ENCODE data around the gene HEPH. TPM values are rescaled to one million over a fixed set of nuclear protein-coding genes. Genes with fewer than 3 reads are reported as not detected.

The HEPH gene
- total RNA-seq, 1 donor from 2014 or later: 41.4 TPM

GRCh38 chrX:66144258-66144657 lies 19.8 kb upstream of the HEPH start:
- no peak for TF ChIP-seq CTCF (conservative IDR thresholded peaks at IDR 0.05)
- H3K36me3 Mint-ChIP-seq: no peaks in the 10 kb centered on the region
- H3K4me1 Mint-ChIP-seq (ENCODE audit: unreplicated experiment): no peaks in the 10 kb centered on the region
- H3K27me3 Mint-ChIP-seq: no peaks in the 10 kb centered on the region
- DNase-seq (ENCODE audit: extremely low spot score, unreplicated experiment): no peak
- no peak overlapping the region for H3K27ac Mint-ChIP-seq
- no peaks in the 10 kb centered on the region for H3K9me3 Mint-ChIP-seq
- H3K4me3 Mint-ChIP-seq: no peak overlapping the region

- Mint-ChIP-seq H3K9me3 (no peaks in the 10 kb centered on the region), H3K4me1 (ENCODE audit: unreplicated experiment) (no peaks in the 10 kb centered on the region), H3K27ac (no peak overlapping the region), H3K36me3 (no peaks in the 10 kb centered on the region), H3K27me3 (no peaks in the 10 kb centered on the region), H3K4me3 (no peak overlapping the region)
- no peak for TF ChIP-seq CTCF (conservative IDR thresholded peaks at IDR 0.05)
- DNase-seq (ENCODE audit: extremely low spot score, unreplicated experiment): no peak
Observed at GRCh38 chrX:66149519-66149918, 14.5 kb upstream of the HEPH start.

- no peak for DNase-seq (ENCODE audit: extremely low spot score, unreplicated experiment)
- H3K9me3 Mint-ChIP-seq: no peaks in the 10 kb centered on the region
- no peak for TF ChIP-seq CTCF (conservative IDR thresholded peaks at IDR 0.05)
- no peaks in the 10 kb centered on the region for H3K4me1 Mint-ChIP-seq (ENCODE audit: unreplicated experiment)
- no peak overlapping the region for H3K4me3 Mint-ChIP-seq
- no peak overlapping the region for H3K27ac Mint-ChIP-seq
- no peaks in the 10 kb centered on the region for H3K36me3 Mint-ChIP-seq
- no peaks in the 10 kb centered on the region for H3K27me3 Mint-ChIP-seq
Observed at GRCh38 chrX:66150163-66150562, 13.9 kb upstream of the HEPH start.

- H3K4me1 Mint-ChIP-seq (ENCODE audit: unreplicated experiment): no peaks in the 10 kb centered on the region
- H3K4me3 Mint-ChIP-seq: peak overlapping the region; percentile 17
- no peaks in the 10 kb centered on the region for H3K36me3 Mint-ChIP-seq
- peak overlapping the region; percentile 70 for H3K27ac Mint-ChIP-seq
- no peaks in the 10 kb centered on the region for H3K27me3 Mint-ChIP-seq
- no peak for DNase-seq (ENCODE audit: extremely low spot score, unreplicated experiment)
- no peaks in the 10 kb centered on the region for H3K9me3 Mint-ChIP-seq
- no peak for TF ChIP-seq CTCF (conservative IDR thresholded peaks at IDR 0.05)
Observed at GRCh38 chrX:66162331-66162822, 1.7 kb upstream of the HEPH start.

GRCh38 chrX:66163447-66163846 lies 600 bp upstream of the HEPH start:
- Mint-ChIP-seq H3K4me3 (peak overlapping the region; percentile 89), H3K27me3 (no peaks in the 10 kb centered on the region), H3K27ac (peak overlapping the region; percentile 62), H3K36me3 (no peaks in the 10 kb centered on the region), H3K9me3 (no peaks in the 10 kb centered on the region), H3K4me1 (ENCODE audit: unreplicated experiment) (no peaks in the 10 kb centered on the region)
- DNase-seq (ENCODE audit: extremely low spot score, unreplicated experiment): no peak
- no peak for TF ChIP-seq CTCF (conservative IDR thresholded peaks at IDR 0.05)

GRCh38 chrX:66164470-66164869 lies 423 bp downstream of the HEPH start:
- Mint-ChIP-seq H3K9me3 (no peaks in the 10 kb centered on the region), H3K27me3 (no peaks in the 10 kb centered on the region), H3K36me3 (no peaks in the 10 kb centered on the region), H3K4me1 (ENCODE audit: unreplicated experiment) (no peaks in the 10 kb centered on the region), H3K4me3 (peak overlapping the region; percentile 89), H3K27ac (peak overlapping the region; percentile 62)
- no peak for TF ChIP-seq CTCF (conservative IDR thresholded peaks at IDR 0.05)
- no peak for DNase-seq (ENCODE audit: extremely low spot score, unreplicated experiment)
